Keratinocyte (primary cell): ENCODE data around the gene KLHL29.

Experiments used
- CTCF ChIP-seq, 3 experiments: IDR thresholded peaks in 1 of 3; conservative IDR thresholded peaks in 1 of 3; optimal IDR thresholded peaks in 1 of 3; 2 replicates in 2 of 3; 3 replicates in 1 of 3; pipeline versions ENCODE3 to v1.5.1; 2011; ENCODE audit warnings: low read length in 3 of 3, mild to moderate bottlenecking in 3 of 3, moderate library complexity in 2 of 3, control low read depth in 1 of 3, inconsistent platforms in 1 of 3; ENCODE audit not compliant: insufficient read depth in 2 of 3; ENCODE audit errors: extremely low read depth in 1 of 3
- EZH2 ChIP-seq: IDR thresholded peaks from one replicate; pipeline ENCODE4 v1.6.1; 2012; ENCODE audit warnings: inconsistent platforms, mild to moderate bottlenecking, low read length, moderate library complexity

GRCh38 chr2:23429036-23429435, 44.1 kb downstream of the KLHL29 start:
- TF ChIP-seq CTCF (optimal IDR thresholded peaks at IDR 0.05 in 1 of 3, IDR thresholded peaks at IDR 0.05 in 1 of 3, conservative IDR thresholded peaks at IDR 0.05 in 1 of 3; ENCODE audit: extremely low read depth in 1 of 3, insufficient read depth in 2 of 3, low read length in 3 of 3) = no peak
- TF ChIP-seq EZH2 = no peak
